Measurements from ENCODE around the gene SERAC1.

GRCh38 chr6:158185729-158186456 is 17.8 kb upstream of the SERAC1 start:
- TF ChIP-seq CTCF (IDR thresholded peaks at IDR 0.05), result no peak
- TF ChIP-seq POLR2AphosphoS5 (IDR thresholded peaks at IDR 0.05; ENCODE audit: insufficient read depth in 1 of 2, low read depth in 1 of 2), result no peak
